Neural progenitor cell (in vitro differentiated cells): ENCODE results near the gene MAST1.
"Not testable (repeated sequence)": the region's sequence is repeated elsewhere in the genome, so short reads cannot be mapped to it uniquely, and the experiment has no call there.

Experiments
- CTCF ChIP-seq: fragments of 200-600 bp; sonication (generic); IDR thresholded peaks from 2 replicates; pipeline ENCODE4 v1.5.1; 2017; ENCODE audit warnings: antibody characterized with exemption, mild to moderate bottlenecking
- EZH2 ChIP-seq: fragments of 200-600 bp; sonication (generic); IDR thresholded peaks from 2 replicates; pipeline ENCODE4 v1.6.1; 2017; ENCODE audit warnings: antibody characterized with exemption, mild to moderate bottlenecking, moderate library complexity

GRCh38 chr19:12797607-12798006, 40.7 kb upstream of the MAST1 start:
- TF ChIP-seq CTCF, EZH2: not testable (repeated sequence)
